ENCODE data around the gene SOX18. TPM values are rescaled to one million over a fixed set of nuclear protein-coding genes. Genes with fewer than 3 reads are reported as not detected.
A peak's percentile ranks its signal among the peaks of the same experiment; 100 is the strongest.

The SOX18 gene
- total and polyA plus RNA-seq, 2 of the 4 experiments (the other 2 are of a cell fraction), result not detected

DNA sequence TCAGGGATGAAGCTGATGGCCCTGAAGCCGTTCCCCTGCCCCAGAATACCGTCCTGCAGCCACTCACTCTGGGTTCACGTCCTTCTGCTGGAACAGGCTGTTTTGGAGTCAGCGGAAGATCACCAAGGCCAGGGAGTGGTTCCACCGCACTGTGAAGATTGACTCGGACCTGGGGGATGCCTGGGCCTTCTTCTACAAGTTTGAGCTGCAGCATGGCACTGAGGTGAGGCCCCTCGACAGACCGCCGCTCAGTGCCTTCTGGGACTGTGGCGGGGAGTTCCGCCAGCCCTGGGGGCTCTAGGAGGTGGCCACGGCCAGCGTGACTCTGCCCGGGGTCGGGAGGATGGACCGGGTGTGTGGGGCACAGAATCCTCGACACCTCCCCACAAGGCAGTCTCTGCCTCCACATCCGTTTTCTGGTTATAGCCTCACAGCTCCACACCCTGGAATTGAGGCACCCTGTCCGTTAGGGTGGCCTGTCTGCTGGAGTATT is 17.6 kb downstream of the SOX18 start (continued):
- TF ChIP-seq RFX5 (IDR thresholded peaks at IDR 0.05; ENCODE audit: low read depth, low read length) (no peak), POLR2A (IDR thresholded peaks at IDR 0.05; ENCODE audit: low read depth, low read length) (no peak), MAFK (IDR thresholded peaks at IDR 0.05; ENCODE audit: low read depth, low read length) (no peak), RCOR1 (IDR thresholded peaks at IDR 0.05; ENCODE audit: insufficient replicate concordance, low read length) (no peak)

DNA sequence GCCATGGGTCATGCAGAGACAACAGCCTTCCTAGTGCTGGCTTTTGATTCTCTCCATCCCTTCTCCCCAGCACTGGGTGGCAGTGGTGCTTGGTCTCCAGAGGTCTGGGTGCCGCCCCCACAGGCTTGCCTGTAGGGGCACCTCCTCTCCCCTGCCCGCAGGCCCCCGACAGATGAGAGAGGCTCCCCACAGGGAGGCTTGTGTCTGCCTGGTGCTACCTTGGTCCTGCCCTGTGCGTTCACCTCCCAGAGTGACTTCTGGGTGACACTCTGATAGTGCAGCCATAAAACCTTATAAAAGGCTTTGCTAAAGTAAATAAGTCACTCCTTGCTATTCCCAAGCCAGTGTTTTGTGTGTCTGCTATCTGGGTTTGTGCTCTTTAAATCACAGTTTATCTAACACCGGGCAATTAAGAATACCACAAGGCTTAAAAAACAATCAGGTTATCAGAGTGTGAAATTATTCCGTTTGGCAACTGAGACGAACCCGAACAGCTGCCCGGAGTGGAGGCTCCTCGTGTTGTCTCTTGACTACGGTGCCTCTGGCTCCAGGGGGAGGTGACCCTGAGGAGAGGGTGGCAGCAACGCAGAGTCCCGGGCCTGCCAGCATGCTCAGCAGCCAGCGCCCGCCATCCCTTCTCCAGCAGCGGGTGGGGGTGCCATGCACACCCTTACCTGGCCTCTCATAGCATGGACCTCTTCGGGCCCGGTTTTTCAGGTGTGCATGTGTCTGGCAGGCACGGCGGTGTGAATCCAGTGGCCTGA is 18.9 kb downstream of the SOX18 start:
- H3K23ac ChIP-seq (ENCODE audit: low read depth, low read length), result no peak overlapping the region
- H2BK15ac ChIP-seq (ENCODE audit: low read depth, low read length), result no peak overlapping the region
- no peak overlapping the region for H2AK9ac ChIP-seq (replicated peaks; ENCODE audit: low read depth, low read length, poor library complexity)
- H3K36me3 ChIP-seq (ENCODE audit: control insufficient read depth, insufficient read depth, low read length), result peaks cover 62% of the 10 kb centered on the region
- TF ChIP-seq MXI1 (IDR thresholded peaks at IDR 0.05; ENCODE audit: borderline replicate concordance, low read depth, low read length) (no peak), RFX5 (IDR thresholded peaks at IDR 0.05; ENCODE audit: low read depth, low read length) (no peak), CHD1 (IDR thresholded peaks at IDR 0.05; ENCODE audit: low read depth, low read length) (no peak), MAFK (IDR thresholded peaks at IDR 0.05; ENCODE audit: low read depth, low read length) (no peak), RAD21 (IDR thresholded peaks at IDR 0.05; ENCODE audit: low read length) (no peak), CEBPB (IDR thresholded peaks at IDR 0.05; ENCODE audit: low read depth, low read length) (no peak), NFE2L2 (IDR thresholded peaks at IDR 0.05; ENCODE audit: low read depth, low read length) (no peak), BHLHE40 (IDR thresholded peaks at IDR 0.05; ENCODE audit: low read depth, low read length) (no peak), FOS (IDR thresholded peaks at IDR 0.05; ENCODE audit: low read depth, low read length) (no peak)
- TF ChIP-seq, protein P1, sequence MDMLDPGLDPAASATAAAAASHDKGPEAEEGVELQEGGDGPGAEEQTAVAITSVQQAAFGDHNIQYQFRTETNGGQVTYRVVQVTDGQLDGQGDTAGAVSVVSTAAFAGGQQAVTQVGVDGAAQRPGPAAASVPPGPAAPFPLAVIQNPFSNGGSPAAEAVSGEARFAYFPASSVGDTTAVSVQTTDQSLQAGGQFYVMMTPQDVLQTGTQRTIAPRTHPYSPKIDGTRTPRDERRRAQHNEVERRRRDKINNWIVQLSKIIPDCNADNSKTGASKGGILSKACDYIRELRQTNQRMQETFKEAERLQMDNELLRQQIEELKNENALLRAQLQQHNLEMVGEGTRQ (IDR thresholded peaks at IDR 0.05; ENCODE audit: low read depth, low read length), result no peak
- TF ChIP-seq, protein P2, sequence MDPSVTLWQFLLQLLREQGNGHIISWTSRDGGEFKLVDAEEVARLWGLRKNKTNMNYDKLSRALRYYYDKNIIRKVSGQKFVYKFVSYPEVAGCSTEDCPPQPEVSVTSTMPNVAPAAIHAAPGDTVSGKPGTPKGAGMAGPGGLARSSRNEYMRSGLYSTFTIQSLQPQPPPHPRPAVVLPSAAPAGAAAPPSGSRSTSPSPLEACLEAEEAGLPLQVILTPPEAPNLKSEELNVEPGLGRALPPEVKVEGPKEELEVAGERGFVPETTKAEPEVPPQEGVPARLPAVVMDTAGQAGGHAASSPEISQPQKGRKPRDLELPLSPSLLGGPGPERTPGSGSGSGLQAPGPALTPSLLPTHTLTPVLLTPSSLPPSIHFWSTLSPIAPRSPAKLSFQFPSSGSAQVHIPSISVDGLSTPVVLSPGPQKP (IDR thresholded peaks at IDR 0.05; ENCODE audit: borderline replicate concordance, low read depth, low read length), result no peak
- no peak overlapping the region for H3K4me3 ChIP-seq (ENCODE audit: insufficient read depth, low read depth, low read length)
- no peak overlapping the region for H4K91ac ChIP-seq (ENCODE audit: insufficient read depth, low read depth, low read length)
- H3K27me3 ChIP-seq (ENCODE audit: control insufficient read depth, insufficient read depth, low read length), result no peaks in the 10 kb centered on the region
- H3K18ac ChIP-seq (ENCODE audit: low read depth, low read length), result no peak overlapping the region
- ATAC-seq (ENCODE audit: low read depth), result no peak
- no peak overlapping the region for H3K27ac ChIP-seq (ENCODE audit: insufficient read depth, low read length)
- no peak overlapping the region for H3K4me2 ChIP-seq (ENCODE audit: low read depth, low read length)
- H2AFZ ChIP-seq (replicated peaks; ENCODE audit: low read length, poor library complexity), result no peak overlapping the region
- no peaks in the 10 kb centered on the region for H4K20me1 ChIP-seq (ENCODE audit: insufficient read depth, low read length)
- no peaks in the 10 kb centered on the region for H3K9me3 ChIP-seq (ENCODE audit: control insufficient read depth, insufficient read depth, low read length)
- no peaks in the 10 kb centered on the region for H3K9me1 ChIP-seq (ENCODE audit: insufficient read depth, low read length)
- in situ Hi-C loops (cut with MboI; ENCODE audit: low sequenced_read_pairs), result no loop called here
- intact Hi-C loops (cut with micrococcal nuclease), result no loop called here
- dilution Hi-C loops (cut with HindIII; ENCODE audit: low sequenced_read_pairs, unreplicated experiment), result no loop called here
- no peak overlapping the region for H4K5ac ChIP-seq (ENCODE audit: low read depth, low read length)
- no peak overlapping the region for H4K8ac ChIP-seq (ENCODE audit: low read depth in 2 of 2, low read length in 2 of 2)
- no peak overlapping the region for H3K4ac ChIP-seq (ENCODE audit: low read depth, low read length)
- ChIA-PET POLR2A (ENCODE audit: unreplicated experiment) (no interaction called here), CTCF (no interaction called here)
- WGBS, 2 experiments (ENCODE audit: extremely low coverage in 2 of 2, insufficient read length in 1 of 2), result 99% methylated on average over 13 of the region's 20 CpGs; no CpG with 5 or more reads in 1 of the 2 experiments
- H3K56ac ChIP-seq (ENCODE audit: extremely low read depth, insufficient read depth, low read length), result no peak overlapping the region
- H2BK5ac ChIP-seq (ENCODE audit: low read depth, low read length, poor library complexity, severe bottlenecking), result no peak overlapping the region
- H2AK5ac ChIP-seq (ENCODE audit: low read depth, low read length), result no peak overlapping the region
- H2BK120ac ChIP-seq (ENCODE audit: low read depth, low read length), result no peak overlapping the region
- TSS peak; percentile 31 for BruUV-seq (replicated peaks)
- H3K79me1 ChIP-seq (ENCODE audit: low read depth in 1 of 2, low read length in 2 of 2), result no peaks in the 10 kb centered on the region
- H3K9ac ChIP-seq (ENCODE audit: low read depth, low read length), result no peak overlapping the region
- H3K14ac ChIP-seq (replicated peaks; ENCODE audit: low read depth, low read length), result no peak overlapping the region
- no peaks in the 10 kb centered on the region for H3K4me1 ChIP-seq (ENCODE audit: control insufficient read depth, insufficient read depth, low read length)
- DNase-seq, result no peak
- H2BK20ac ChIP-seq (ENCODE audit: low read depth, low read length), result no peak overlapping the region
